CD4-positive, alpha-beta T cell treated with Interleukin-4 for 1 hour (primary cell): Measurements from ENCODE around the gene CAMTA1.

Experiments
- DNase-seq, 2 donors: peaks; one replicate each; pipeline ENCODE4 v3.0.0-alpha.2; 2020 to 2022

Gene CAMTA1

GRCh38 chr1:7250597-7251453 lies 465.6 kb downstream of the CAMTA1 start:
- no peak for DNase-seq

- DNase-seq: no peak
These were observed 466.2 kb downstream of the CAMTA1 start for GRCh38 chr1:7251454-7251800.

GRCh38 chr1:7252411-7253117 lies 467.3 kb downstream of the CAMTA1 start:
- no peak for DNase-seq

- no peak for DNase-seq
These were observed 467.8 kb downstream of the CAMTA1 start for GRCh38 chr1:7253118-7253480.

- DNase-seq: no peak
These were observed 468.8 kb downstream of the CAMTA1 start for GRCh38 chr1:7253988-7254587.

- DNase-seq: no peak
These were observed 470.2 kb downstream of the CAMTA1 start for GRCh38 chr1:7255303-7256058.

GRCh38 chr1:7256526-7256925 lies 471.3 kb downstream of the CAMTA1 start:
- DNase-seq: no peak

GRCh38 chr1:7257225-7257624 lies 472.0 kb downstream of the CAMTA1 start:
- no peak for DNase-seq

- DNase-seq: no peak
These were observed 473.4 kb downstream of the CAMTA1 start for GRCh38 chr1:7258589-7259135.

- DNase-seq: no peak
These were observed 474.7 kb downstream of the CAMTA1 start for GRCh38 chr1:7259955-7260354.

- DNase-seq: no peak
These were observed 476.2 kb downstream of the CAMTA1 start for GRCh38 chr1:7261490-7261889.

- DNase-seq: no peak
These were observed 477.4 kb downstream of the CAMTA1 start for GRCh38 chr1:7262611-7263010.

GRCh38 chr1:7263021-7263960 lies 478.0 kb downstream of the CAMTA1 start:
- DNase-seq: no peak

- DNase-seq: no peak
These were observed 478.8 kb downstream of the CAMTA1 start for GRCh38 chr1:7264101-7264500.

GRCh38 chr1:7265771-7266371 lies 480.6 kb downstream of the CAMTA1 start:
- DNase-seq: no peak

- no peak for DNase-seq
These were observed 481.3 kb downstream of the CAMTA1 start for GRCh38 chr1:7266561-7266960.

GRCh38 chr1:7267493-7267892 lies 482.2 kb downstream of the CAMTA1 start:
- DNase-seq: no peak

- no peak for DNase-seq
These were observed 483.7 kb downstream of the CAMTA1 start for GRCh38 chr1:7268983-7269382.

GRCh38 chr1:7269525-7269924 lies 484.3 kb downstream of the CAMTA1 start:
- no peak for DNase-seq

GRCh38 chr1:7274256-7274655 lies 489.0 kb downstream of the CAMTA1 start:
- DNase-seq: no peak

GRCh38 chr1:7278045-7278444 lies 492.8 kb downstream of the CAMTA1 start:
- no peak for DNase-seq
